GM12873 (cell line): ENCODE measurements around the gene NIPSNAP3A.

Experiments used
- CTCF ChIP-seq: IDR thresholded peaks from 2 replicates; pipeline ENCODE4 v1.5.1; 2012; ENCODE audit warnings: low read depth, mild to moderate bottlenecking, moderate library complexity, low read length, control low read depth; ENCODE audit not compliant: insufficient read depth; ENCODE audit errors: missing control alignments

Gene NIPSNAP3A

GRCh38 chr9:104775976-104776375, 28.5 kb downstream of the NIPSNAP3A start:
- no peak for TF ChIP-seq CTCF

- no peak for TF ChIP-seq CTCF
These were observed 29.3 kb downstream of the NIPSNAP3A start for GRCh38 chr9:104776797-104777196.

- no peak for TF ChIP-seq CTCF
These were observed 31.3 kb downstream of the NIPSNAP3A start for GRCh38 chr9:104778802-104779201.

GRCh38 chr9:104779334-104779733, 31.9 kb downstream of the NIPSNAP3A start:
- TF ChIP-seq CTCF = no peak

DNA sequence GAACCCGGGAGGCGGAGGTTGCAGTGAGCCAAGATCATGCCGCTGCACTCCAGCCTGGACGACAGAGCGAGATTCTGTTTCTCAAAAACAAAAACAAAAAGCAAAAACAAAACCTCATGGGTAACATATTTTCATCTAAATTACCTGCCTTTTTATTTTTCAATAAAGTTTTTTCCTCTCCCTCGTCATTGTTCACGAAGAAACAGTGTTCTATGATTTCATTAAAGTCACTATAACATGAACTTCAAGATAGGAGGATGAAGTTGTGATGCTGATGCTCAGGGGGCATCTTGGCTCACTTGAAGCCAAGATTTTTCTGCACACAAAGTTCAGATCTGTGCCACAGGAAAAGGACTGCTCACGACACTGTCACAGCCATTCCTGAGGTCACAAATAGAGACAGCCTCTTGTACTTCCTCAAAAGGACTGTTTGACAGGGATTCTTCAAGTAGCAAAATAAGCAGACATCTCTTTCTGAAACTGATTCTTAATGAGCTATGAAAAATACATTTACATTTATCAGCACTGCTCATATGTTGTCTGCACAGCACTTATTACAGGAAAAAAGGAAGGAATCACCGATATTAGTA, 32.6 kb downstream of the NIPSNAP3A start:
- no peak for TF ChIP-seq CTCF

GRCh38 chr9:104780796-104781395, 33.4 kb downstream of the NIPSNAP3A start:
- peak; percentile 39 for TF ChIP-seq CTCF

- TF ChIP-seq CTCF = no peak
These were observed 36.1 kb downstream of the NIPSNAP3A start for GRCh38 chr9:104783588-104783987.
